Left colon (tissue), 2 donors: Measurements from ENCODE around the gene RASAL2. TPM values are rescaled to one million over a fixed set of nuclear protein-coding genes. Genes with fewer than 3 reads are reported as not detected.
"Not testable (repeated sequence)": the region's sequence is repeated elsewhere in the genome, so short reads cannot be mapped to it uniquely, and the experiment has no call there.

ENCODE experiments used
- ATAC-seq: fragments of 200-7000 bp; cut with Tn5 transposase; one replicate; pipeline ENCODE4 v1.9.1; 2020; ENCODE audit warnings: mild to moderate bottlenecking, moderate library complexity
- DNase-seq, 2 donors: peaks; one replicate each; pipeline ENCODE4 v3.0.0-alpha.2; 2020
- intact Hi-C, 2 donors: fragments of 100-400 bp; cut with DNase I in 1 of 2; cut with micrococcal nuclease in 1 of 2; formaldehyde crosslinking; loops; one replicate each; pipeline versions ENCODE4 v1.11.2 to v1.14.0; 2022; cut with DNase I, micrococcal nuclease
- total RNA-seq, 2 donors: library from RNA; stranded (reverse); fragmentation: NEBNext Ultra II Directional; extraction: Animal tissue kit (Norgen Biotek cat#: 25700); gene quantifications; one replicate each; pipeline ENCODE4 v1.2.1, GENCODE V29; 2021
- donor health status: DM: no; HTN: no; CAD: no.
- donor health status: DM: yes; HTN: yes; CAD: no.

The RASAL2 gene
- total RNA-seq, 2 donors from 2014 or later, result 14.5 to 17.3 TPM

DNA sequence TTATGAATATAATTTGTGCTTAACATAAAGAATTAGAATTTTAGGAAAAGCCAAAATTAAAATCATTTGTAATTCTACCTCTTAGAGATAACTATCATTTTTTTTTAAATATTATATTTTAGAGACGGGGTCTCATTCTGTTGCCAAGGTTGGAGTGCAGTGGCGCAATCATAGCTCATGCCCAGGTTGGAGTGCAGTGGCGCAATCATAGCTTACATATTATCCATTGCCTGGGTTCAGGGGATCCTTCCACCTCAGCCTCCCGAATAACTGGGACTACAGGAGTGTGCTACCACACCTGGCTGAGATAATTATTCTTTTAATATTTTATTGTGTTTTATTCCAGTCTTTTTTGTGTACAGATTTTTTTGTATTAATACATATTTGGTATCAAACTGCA lies 8.3 kb downstream of the RASAL2 start:
- intact Hi-C loops, result no loop called here
- DNase-seq, result no peak
- no peak for ATAC-seq

DNA sequence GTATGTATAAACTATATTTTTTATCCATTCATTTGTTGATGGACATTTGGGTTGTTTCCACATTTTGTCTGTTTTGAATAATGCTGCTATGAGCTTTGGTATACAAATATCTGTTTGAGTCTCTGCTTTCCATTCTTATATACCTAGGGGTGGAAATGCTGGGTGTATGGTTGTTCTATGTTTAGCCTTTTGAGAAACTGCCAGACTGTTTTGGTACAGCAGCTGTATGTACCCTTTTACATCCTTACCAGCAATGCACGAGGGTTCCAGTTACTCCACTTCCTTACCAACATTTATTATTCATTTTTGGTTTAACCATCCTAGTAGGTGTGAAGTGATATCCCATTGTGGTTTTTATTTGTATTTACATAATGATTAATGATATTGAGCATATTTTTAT lies 13.9 kb downstream of the RASAL2 start:
- intact Hi-C loops, result no loop called here
- ATAC-seq (no peak), DNase-seq (no peak)

DNA sequence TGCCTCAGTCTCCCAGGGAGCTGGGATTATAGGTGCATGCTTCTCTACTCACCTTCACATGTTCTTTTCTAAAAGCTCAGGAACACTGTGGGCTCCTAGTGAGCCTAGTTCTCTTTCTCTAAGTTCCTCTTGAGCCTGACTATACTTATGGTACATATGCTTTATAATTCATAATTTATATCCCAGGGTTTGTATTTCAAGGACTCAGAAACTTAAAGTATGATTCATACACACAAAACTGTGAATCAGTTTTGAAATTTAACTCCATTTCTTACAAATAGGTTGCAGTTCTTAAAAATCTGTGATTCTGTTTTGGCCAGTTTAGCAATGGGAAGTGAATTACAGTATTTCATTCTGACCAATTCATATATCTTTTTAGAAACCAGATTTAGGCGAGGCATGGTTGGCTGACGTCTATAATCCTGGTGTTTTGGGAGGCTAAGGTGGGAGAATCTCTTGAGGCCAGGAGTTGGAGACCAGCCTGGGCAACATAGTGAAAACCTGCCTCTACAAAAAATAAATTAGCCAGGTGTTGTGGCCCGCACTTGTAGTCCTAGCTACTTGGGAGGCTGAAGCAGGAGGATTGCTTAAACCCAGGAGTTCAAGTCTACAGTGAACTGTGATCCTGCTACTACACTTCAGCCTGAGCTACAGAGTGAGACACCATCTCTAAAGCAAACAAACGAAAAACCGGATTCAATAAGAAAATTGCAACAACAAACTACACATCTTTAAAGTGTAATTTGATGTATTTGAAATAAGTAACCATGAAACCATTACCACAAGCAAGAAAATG lies 15.6 kb downstream of the RASAL2 start:
- DNase-seq (no peak), ATAC-seq (no peak)
- intact Hi-C loops, result no loop called here

DNA sequence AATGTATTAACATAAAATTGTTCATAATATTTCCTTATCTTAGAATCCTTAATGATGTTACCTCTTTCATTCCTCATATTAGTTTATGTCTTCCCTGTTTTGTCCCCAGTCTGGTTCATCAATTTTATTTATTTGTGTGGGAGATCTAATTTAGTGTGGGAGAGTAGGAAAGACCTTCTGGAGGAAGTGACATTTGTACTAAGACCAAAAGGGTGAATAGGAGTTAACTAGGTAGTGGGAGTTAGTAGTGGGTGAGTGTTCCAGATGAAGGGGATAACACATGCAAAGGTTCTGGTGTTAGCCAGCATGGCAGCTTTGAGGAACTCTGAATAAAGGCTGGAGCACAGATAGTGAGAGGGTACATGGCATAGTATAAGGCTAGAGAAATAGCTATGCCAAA lies 21.4 kb downstream of the RASAL2 start:
- intact Hi-C loops, result no loop called here
- DNase-seq (no peak), ATAC-seq (no peak)

DNA sequence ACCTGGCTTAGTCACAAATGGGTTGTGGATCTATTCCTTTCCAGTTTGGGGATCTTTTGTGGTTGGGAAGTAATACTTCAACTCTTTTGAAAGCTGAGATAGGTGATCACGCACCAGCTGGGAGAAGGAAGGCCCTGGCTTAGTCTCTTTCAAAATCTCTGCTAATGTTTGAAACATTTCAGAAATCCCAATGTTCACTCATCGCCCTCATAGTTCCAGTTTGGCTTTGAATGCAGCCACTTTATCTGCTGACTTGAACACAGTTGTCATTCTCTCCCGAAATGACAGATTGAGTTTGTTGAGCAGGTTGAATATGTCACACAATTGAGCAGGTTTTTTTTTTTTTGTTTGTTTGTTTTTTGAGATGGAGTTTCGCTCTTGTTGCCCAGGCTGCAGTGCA lies 24.6 kb downstream of the RASAL2 start:
- no peak for DNase-seq
- no peak for ATAC-seq
- intact Hi-C loops, result no loop called here

DNA sequence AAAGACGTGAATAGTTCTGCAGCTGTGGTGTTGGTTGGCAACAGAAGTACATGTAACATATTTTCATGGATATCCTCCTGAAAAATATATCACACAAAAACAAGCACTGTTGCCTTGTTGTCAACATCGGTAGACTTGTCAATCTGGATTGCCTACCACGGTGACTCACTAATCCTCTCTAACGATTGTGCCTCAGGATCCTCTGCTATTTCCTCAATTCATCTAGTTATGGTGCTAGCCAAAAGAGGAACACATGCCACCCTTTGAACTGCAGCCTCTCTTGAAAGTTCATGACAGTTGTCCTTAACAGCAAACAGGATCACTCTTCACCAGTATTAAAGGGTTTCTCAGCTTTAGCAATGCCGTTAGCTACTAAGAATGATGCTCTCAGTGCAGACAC lies 25.7 kb downstream of the RASAL2 start:
- ATAC-seq, result peak; percentile 45
- no peak for DNase-seq
- intact Hi-C loops, result no loop called here

DNA sequence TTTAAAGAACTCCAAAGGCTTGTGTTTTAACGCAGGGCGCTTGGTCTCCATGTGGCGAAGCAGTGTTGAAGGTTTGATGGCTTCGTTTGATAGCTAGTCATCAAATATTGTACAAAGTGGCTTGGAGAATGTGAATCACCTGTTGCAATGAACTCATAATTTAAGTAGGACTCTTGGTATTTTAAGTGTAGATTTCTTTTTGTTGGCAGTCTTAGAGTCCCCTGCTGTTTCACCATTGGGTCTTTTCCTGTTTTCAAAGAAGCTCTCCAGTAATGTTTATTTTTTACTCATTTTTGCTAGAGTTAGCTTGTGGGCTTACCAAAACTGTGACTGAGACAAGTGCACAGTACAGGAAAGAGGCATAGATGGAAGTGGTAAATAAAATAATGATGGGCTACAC lies 26.2 kb downstream of the RASAL2 start:
- ATAC-seq, result no peak

DNA sequence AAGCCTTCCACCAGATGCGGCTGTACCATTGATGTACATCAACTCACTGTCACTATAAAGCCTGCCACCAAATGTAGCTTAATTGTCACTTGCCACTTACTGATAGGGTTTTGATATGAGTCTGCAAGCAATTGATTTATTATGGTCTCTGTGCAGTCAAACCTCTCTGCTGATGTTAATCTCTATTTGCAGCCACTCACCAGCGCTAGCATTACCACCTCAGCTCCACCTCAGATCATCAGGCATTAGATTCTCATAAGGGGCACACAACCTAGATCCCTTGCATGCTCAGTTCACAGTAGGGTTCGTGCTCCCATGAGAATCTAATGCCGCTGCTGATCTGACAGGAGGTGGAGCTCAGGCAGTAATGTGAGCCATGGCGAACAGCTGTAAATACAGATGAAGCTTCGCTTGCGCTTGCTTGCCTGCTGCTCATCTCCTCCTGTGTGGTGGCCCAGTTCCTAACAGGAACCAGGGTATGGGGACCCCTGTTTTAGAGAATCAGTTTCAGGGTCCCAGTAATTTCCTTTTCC lies 26.7 kb downstream of the RASAL2 start:
- intact Hi-C loops, ATAC-seq, DNase-seq: not testable (repeated sequence)

More for the DNA sequence above, 26.2 kb downstream of the RASAL2 start:
- intact Hi-C loops, result no loop called here
- no peak for DNase-seq

DNA sequence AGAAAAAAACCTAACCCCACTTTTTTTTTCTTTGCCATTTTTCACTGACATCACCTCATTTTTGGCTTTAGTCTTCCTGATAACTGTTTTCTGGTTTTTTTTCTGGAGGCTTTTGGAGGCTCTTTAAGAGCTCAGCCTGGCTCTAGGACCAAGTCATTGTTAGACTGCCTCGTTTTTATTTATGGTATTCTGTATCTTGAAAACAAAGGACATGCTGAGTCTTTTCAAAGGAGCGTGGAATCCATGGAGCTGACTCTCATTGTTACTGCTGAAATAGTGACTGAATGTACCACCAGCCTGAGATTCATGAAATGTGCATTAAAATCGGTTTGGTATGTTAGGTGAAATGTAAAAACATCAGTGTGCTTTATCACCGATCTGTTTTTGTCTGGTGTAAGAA lies 28.0 kb downstream of the RASAL2 start:
- intact Hi-C loops, result no loop called here
- ATAC-seq (no peak), DNase-seq (no peak)

DNA sequence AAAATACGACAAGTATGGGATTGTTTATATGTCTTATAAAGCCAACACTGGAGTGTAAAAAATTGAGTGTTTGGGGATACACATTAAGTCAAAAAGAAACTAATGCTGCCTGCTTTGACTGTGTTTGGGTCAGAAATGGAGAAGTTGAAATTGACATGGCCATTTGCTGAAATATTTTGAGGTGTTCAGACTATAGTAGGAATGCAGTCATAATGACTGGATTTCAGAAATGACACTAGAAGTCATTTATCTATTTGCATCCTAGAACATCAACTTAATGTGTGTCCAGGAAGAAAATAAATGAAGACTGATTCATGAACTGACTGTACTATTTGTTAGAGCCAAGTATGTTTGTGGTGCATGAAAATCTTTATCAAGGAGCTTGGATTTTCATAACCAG lies 28.4 kb downstream of the RASAL2 start:
- ATAC-seq (no peak), DNase-seq (no peak)
- intact Hi-C loops, result no loop called here

DNA sequence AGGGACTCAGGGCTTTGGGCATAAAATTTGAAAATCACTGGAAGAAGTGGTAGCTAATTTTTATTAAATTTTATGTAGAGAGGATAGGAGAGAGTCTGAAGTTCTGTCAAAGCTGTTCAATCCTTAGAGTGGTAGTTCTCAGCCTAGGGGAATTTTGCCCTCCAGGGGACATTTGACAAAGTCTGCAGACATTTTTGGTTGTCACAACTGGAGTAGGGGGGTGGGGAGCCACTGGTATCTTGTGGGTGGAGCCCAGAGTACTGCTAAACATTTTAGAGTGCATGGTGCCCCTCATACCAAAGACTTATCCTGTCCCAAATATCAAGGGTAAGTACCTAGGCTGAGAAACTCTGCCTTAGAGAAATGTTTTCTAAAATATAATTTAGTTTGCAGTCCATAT lies 30.2 kb downstream of the RASAL2 start:
- DNase-seq, result no peak
- ATAC-seq, result no peak
- intact Hi-C loops, result no loop called here

DNA sequence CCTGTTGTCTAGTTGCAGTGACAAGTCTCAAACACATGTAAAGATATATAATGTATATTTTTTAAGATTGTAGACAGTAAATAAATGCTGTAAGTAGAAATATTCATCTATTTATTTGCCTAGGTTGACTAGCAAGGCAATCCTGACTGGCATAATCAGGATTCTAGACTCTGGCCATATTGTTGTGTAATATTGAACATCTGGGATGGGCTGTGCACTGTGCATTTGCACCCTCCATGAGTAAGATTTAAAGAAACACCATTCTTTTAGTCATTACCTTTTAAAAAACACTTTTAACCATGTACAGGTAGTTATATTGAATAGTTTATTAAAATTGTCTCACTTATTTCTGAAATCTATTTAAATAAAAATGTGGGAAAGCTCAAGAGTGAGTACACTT lies 32.4 kb downstream of the RASAL2 start:
- DNase-seq (no peak), ATAC-seq (peak; percentile 89)
- intact Hi-C loops, result no loop called here

DNA sequence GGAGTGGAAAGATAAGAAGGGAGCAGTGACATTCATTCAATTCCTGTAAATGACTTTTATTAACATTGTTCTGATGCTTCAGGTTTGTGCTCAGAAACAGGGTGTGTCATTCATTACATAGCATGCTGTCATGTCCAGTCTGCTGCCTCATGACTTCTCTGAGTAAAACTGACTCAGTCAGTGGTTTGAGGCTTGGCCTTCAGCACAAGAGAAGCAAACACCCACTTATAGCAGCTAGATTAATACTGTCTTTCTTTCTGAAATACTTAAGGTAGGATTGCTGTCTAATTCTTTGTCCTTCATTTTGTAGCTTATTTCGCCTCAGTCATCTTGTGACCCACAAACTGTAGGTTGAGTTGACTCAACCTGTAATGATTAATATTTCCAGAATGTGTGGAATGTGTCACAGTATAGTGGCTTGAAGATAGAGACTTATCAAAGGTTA lies 32.9 kb downstream of the RASAL2 start:
- intact Hi-C loops, result no loop called here
- ATAC-seq, result peak; percentile 94
- DNase-seq, result peak in 1 of 2 donors; percentile 31

DNA sequence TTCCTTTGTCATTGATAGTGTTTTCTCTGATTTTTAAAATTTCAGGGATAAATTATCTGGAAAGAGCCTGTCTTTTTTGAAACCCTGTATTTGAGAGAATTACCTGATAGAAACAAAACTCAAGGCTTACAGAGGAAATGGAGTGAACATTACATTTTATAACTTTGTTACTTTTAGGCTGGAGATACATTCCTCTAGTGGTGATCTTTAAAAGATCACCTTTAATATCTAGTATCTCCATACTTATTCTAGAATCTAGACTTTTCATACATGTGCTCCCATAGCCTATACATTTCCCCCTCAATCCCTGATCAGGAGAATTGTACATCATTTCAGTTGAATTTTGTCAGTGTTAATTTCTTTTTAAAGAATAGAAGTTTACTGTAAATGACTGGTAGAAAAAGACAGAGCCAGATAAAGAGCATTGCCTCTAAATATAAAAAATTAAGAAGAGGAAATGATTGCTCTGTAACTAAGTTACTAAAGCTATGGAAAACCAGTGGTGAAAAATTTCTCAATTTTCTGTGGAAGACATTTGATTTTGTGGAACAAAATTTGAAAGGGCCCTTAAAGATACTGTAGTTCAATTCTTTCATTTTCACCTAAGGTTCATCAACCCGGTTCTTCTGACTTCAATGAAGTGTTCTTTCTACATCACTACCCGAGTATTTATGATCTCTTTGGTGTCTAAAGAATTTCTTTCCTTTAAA lies 33.7 kb downstream of the RASAL2 start:
- intact Hi-C loops, result no loop called here
- no peak for DNase-seq
- no peak for ATAC-seq

DNA sequence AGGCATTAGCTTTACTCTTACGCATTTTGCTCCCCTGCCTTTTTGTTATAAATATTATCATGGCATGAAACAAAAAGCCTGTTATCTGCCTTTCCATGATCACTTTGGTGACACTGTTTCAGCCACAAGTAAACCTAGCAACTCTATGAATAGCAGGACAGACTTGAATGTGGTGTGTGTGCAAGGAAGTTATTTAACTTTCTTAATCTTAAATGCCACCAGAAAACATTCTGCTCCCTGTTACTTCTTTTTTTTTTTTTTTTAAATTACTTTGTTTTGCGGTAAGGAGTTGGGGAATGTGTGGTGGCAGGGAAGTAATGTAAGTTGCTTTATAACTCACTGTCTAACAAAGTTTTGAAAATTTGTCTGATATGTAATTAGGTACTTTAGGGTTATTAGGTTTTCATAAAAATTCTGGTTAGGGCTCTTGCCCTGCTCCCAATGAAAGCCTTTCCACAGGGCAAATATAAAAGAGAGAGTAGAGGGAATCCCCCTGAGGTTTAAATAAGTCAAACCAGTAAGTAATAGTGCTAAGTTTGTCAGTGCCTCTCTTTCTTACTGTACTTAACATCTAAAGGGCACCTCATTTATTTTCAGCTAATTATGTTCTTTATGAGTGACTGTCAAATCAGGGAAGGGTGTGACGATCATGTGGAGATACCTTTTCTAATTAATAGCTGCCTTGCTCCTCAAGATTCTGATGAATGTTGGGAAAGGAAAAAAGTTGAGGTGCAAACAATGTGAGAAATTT lies 39.5 kb downstream of the RASAL2 start:
- no peak for DNase-seq
- intact Hi-C loops, result no loop called here
- no peak for ATAC-seq

DNA sequence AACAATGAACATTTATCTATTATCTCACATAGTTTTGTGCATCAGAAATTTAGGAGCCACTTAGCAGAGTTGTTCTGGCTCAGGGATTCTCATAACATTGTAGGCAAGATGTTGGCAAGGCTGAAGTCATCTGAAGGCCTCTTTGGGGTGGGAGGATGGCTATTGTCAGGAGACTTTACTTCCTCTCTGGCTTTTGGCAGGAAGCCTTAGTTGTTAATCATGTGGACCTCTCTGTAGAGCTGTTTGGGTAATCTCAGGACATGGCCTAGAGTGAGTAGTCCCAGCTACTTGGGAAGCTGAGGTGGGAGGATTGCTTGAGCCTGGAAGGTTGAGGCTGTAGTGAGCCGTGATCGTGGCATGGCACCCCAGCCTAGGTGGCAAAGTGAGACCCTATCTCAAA lies 40.2 kb downstream of the RASAL2 start:
- DNase-seq (peak in 1 of 2 donors; percentile 23), ATAC-seq (no peak)
- intact Hi-C loops, result no loop called here

DNA sequence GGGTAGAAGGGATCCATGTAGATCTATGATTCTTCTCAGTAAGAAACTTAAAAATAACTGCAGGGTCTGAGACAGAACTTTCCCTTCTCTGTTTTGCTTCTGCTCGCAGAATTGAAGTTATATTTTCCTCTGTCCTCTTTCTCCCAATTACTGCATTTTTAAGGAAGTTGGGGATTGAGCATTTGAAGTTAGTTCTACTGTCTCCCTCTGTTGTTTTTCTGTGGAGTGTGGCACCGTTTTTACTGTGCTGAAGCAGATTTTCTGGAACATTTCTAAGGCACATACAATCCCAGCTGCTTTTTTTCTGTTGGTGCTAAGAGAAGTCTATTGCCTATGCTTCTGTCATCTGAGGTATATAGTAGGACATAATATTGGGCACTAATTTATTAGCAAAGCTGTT lies 43.3 kb downstream of the RASAL2 start:
- intact Hi-C loops, result no loop called here
- ATAC-seq (no peak), DNase-seq (no peak)

DNA sequence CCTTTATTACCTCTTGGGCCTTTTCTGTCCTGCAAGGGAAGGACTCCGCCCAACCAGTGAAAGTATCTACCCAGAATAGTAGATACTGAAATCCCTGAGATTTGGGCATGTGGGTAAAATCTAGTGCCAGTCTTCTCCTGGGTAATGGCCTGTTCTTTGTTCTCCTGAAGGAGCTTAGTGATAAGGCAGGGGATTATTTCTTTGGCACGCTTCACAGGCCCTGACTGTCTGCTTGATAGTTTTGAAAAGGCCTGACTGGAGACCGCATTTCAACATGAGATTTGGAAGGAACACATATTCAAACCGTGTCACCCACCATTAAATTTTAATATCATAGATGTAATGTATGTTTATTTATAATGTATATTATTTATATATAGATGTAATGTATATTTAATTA lies 48.9 kb downstream of the RASAL2 start:
- intact Hi-C loops, result no loop called here
- ATAC-seq (no peak), DNase-seq (no peak)
